Measurements from ENCODE around the gene FGD2. TPM values are rescaled to one million over a fixed set of nuclear protein-coding genes. Genes with fewer than 3 reads are reported as not detected.

Gene FGD2
- total RNA-seq, 2 experiments from 2014 or later: 1.4 to 1.6 TPM

DNA sequence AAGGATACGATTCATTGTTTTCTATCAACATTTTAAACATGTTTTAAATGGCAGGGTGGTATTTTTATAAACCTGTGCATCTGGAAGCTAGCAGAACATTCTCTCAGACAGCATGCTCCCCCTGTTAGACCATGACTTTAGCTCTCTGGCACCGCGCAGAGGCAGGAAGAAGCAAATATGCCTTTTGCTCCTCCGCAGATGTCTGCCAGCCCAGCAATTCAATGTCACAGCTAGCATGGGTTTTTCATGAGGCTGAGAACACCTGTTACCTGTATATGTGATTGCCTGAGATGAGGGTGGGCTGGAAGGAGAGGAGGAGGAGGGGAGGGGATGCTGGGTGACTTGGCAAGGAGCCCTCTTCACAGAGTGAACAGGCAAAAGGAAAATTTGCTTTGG, 26.1 kb upstream of the FGD2 start:
- H3K4me1 Mint-ChIP-seq (ENCODE audit: low read depth): peaks cover 26% of the 10 kb centered on the region
- peak; percentile 50 for DNase-seq
- ChIA-PET CTCF (interaction anchor here (0.7 to 2.7 kb wide), 16 partner anchors 9 to 241 kb away, joined by 3 to 14 read pairs (median 3); partner anchors contain the start of genes C6orf89 and PPIL1), POLR2A (interaction anchor here (1.1 to 1.9 kb wide), 2 partner anchors 38 to 106 kb away, joined by 3 to 4 read pairs; no protein-coding TSS in a partner anchor)
- H3K4me3 Mint-ChIP-seq: no peak overlapping the region
- ATAC-seq: peak; percentile 70
- TF ChIP-seq, protein P1, sequence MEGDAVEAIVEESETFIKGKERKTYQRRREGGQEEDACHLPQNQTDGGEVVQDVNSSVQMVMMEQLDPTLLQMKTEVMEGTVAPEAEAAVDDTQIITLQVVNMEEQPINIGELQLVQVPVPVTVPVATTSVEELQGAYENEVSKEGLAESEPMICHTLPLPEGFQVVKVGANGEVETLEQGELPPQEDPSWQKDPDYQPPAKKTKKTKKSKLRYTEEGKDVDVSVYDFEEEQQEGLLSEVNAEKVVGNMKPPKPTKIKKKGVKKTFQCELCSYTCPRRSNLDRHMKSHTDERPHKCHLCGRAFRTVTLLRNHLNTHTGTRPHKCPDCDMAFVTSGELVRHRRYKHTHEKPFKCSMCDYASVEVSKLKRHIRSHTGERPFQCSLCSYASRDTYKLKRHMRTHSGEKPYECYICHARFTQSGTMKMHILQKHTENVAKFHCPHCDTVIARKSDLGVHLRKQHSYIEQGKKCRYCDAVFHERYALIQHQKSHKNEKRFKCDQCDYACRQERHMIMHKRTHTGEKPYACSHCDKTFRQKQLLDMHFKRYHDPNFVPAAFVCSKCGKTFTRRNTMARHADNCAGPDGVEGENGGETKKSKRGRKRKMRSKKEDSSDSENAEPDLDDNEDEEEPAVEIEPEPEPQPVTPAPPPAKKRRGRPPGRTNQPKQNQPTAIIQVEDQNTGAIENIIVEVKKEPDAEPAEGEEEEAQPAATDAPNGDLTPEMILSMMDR (IDR thresholded peaks at IDR 0.05): peak; percentile 37
- no peaks in the 10 kb centered on the region for H3K9me3 Mint-ChIP-seq
- no peaks in the 10 kb centered on the region for H3K27me3 Mint-ChIP-seq
- intact Hi-C loops (cut with micrococcal nuclease): no loop called here
- peaks cover 20% of the 10 kb centered on the region for H3K36me3 Mint-ChIP-seq (ENCODE audit: low read depth)
- H3K27ac Mint-ChIP-seq: peak overlapping the region; percentile 22

DNA sequence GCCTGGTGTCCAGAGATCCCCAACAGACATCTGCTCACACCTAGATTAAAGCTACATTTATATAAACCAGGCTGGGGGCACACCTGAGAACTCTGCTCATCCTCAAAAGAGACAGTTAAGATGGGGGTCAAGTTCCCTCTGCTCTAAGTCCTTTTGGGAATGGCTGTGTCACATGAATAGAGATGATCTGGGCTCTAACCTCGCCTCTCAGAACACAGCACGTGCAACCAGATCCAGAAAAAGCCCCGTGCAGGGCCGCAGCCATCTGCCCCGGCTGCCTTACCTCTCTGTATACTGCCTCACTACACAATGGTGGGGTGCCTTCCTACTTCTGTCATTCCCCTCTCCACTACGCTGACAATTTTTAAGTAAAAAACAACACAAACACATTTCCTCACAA, 25.3 kb upstream of the FGD2 start:
- no peak for ATAC-seq
- ChIA-PET POLR2A (interaction anchor here (1.9 kb wide), 1 partner anchor 38 kb away, joined by 4 read pairs; no protein-coding TSS in a partner anchor), CTCF (interaction anchor here (1.2 to 2.7 kb wide), 5 partner anchors 8 to 109 kb away, joined by 3 to 16 read pairs (median 5); partner anchors contain the start of gene C6orf89)
- H3K4me3 Mint-ChIP-seq: no peak overlapping the region
- no peak for DNase-seq
- no peaks in the 10 kb centered on the region for H3K9me3 Mint-ChIP-seq
- H3K36me3 Mint-ChIP-seq (ENCODE audit: low read depth): peaks cover 17% of the 10 kb centered on the region
- H3K4me1 Mint-ChIP-seq (ENCODE audit: low read depth): peaks cover 26% of the 10 kb centered on the region
- no peaks in the 10 kb centered on the region for H3K27me3 Mint-ChIP-seq
- intact Hi-C loops (cut with micrococcal nuclease): loop anchor here (10.0 kb wide), 1 partner anchor 95 kb away; the partner anchor contains the start of gene C6orf89
- TF ChIP-seq, protein P1 (IDR thresholded peaks at IDR 0.05): no peak
- H3K27ac Mint-ChIP-seq: no peak overlapping the region

DNA sequence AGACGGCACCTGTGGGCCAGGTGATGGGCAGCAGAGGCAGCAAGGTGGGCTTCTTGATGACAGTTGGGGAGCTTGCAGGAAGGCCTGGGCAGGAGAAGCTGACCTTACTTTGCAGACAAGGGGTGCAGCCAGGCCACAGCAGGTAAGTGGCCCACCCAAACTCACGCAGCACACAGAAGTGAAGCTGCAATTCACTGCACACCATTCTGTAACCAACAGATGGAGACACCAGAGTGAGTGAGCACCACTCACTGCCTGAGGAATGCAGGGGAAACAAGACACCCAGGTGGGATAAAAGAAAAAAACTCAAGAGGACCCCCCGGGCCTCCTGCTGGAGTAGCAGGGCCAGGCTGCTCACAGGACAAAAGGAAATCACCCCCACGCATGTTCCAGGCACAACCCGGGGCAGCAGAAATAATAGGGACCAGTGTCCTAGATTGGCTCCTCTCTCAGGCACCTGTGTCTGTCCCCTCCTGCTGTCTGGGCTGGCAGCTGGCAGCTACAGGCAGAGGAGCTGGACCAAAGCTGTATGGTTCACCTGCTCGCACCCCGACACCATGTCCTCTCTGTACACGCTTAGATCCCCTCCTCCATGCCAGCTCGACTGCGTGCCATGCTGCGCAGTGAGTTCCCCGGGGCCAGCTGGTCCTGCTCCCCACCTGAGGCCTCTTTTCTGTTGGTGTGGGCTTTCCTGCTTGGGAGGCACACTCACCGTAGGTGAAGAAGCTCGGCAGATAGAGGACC, 24.4 kb upstream of the FGD2 start:
- TF ChIP-seq, protein P1 (IDR thresholded peaks at IDR 0.05): no peak
- H3K27me3 Mint-ChIP-seq: no peaks in the 10 kb centered on the region
- POLR2A ChIA-PET: interaction anchor here (0.7 to 2.0 kb wide), 6 partner anchors 18 to 106 kb away, joined by 3 to 8 read pairs (median 4); partner anchors contain the start of genes C6orf89 and PPIL1
- ATAC-seq (no peak), DNase-seq (no peak)
- H3K36me3 Mint-ChIP-seq (ENCODE audit: low read depth): peaks cover 17% of the 10 kb centered on the region
- intact Hi-C loops (cut with micrococcal nuclease): loop anchor here (10.0 kb wide), 1 partner anchor 96 kb away; the partner anchor contains the start of gene C6orf89
- no peaks in the 10 kb centered on the region for H3K9me3 Mint-ChIP-seq
- H3K4me1 Mint-ChIP-seq (ENCODE audit: low read depth): peaks cover 26% of the 10 kb centered on the region
- H3K27ac Mint-ChIP-seq: no peak overlapping the region
- CTCF ChIA-PET: interaction anchor here (2.5 to 2.7 kb wide), 2 partner anchors 37 to 96 kb away, joined by 9 to 16 read pairs; partner anchors contain the start of gene C6orf89
- no peak overlapping the region for H3K4me3 Mint-ChIP-seq

DNA sequence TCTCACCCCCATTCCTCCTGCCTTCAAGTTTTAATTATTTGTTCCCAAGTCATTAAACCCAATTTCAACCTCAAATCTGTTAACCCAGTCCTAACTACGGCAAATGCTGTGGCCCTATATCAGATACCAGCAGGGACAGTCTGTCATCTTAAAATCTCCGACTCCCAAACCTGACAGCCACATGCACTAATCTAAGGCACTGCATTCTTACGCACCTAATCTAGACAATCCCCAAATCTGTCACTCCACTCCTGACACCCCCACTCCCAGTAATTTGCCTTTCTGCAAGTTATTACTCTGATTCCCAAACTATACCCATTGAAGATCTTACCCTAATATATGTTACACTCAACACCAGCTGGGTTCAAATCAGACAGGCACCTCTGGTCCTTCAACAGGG, 21.9 kb upstream of the FGD2 start:
- H3K4me3 Mint-ChIP-seq: no peak overlapping the region
- DNase-seq (no peak), ATAC-seq (no peak)
- intact Hi-C loops (cut with micrococcal nuclease): loop anchor here (10.0 kb wide), 1 partner anchor 99 kb away; the partner anchor contains the start of gene C6orf89
- no peaks in the 10 kb centered on the region for H3K27me3 Mint-ChIP-seq
- peaks cover 31% of the 10 kb centered on the region for H3K4me1 Mint-ChIP-seq (ENCODE audit: low read depth)
- TF ChIP-seq, protein P1 (IDR thresholded peaks at IDR 0.05): no peak
- no peak overlapping the region for H3K27ac Mint-ChIP-seq
- CTCF ChIA-PET: interaction anchor here (1.4 to 1.6 kb wide), 2 partner anchors 35 to 98 kb away, joined by 6 to 8 read pairs; partner anchors contain the start of gene C6orf89
- no peaks in the 10 kb centered on the region for H3K9me3 Mint-ChIP-seq
- POLR2A ChIA-PET: interaction anchor here (3.0 kb wide), 1 partner anchor 7 kb away, joined by 15 read pairs; no protein-coding TSS in a partner anchor
- peaks cover 9% of the 10 kb centered on the region for H3K36me3 Mint-ChIP-seq (ENCODE audit: low read depth)
